Osteoblast (primary cell): ENCODE data around the gene BCAR3. TPM values are rescaled to one million over a fixed set of nuclear protein-coding genes. Genes with fewer than 3 reads are reported as not detected.
"Not testable (repeated sequence)": the region's sequence is repeated elsewhere in the genome, so short reads cannot be mapped to it uniquely, and the experiment has no call there.

Source experiments
- DNase-seq: peaks from one replicate; pipeline ENCODE4 v3.0.0; 2011; ENCODE audit warnings: low spot score, mixed read lengths; ENCODE audit not compliant: insufficient read length; ENCODE audit errors: missing footprints
- H2AFZ ChIP-seq: 2 replicates; pipeline ENCODE4 v1.6.0; 2011; ENCODE audit warnings: mild to moderate bottlenecking, low read length
- H3K27ac ChIP-seq: 2 replicates; pipeline ENCODE4 v1.5.1; 2011; ENCODE audit warnings: mild to moderate bottlenecking, low read depth, low read length, moderate library complexity
- H3K27me3 ChIP-seq: 2 replicates; pipeline ENCODE4 v1.6.0; 2012; ENCODE audit warnings: mild to moderate bottlenecking, control low read depth, inconsistent platforms, low read length, moderate library complexity; ENCODE audit not compliant: insufficient read depth
- H3K36me3 ChIP-seq: 2 replicates; pipeline ENCODE4 v1.5.1; 2011; ENCODE audit warnings: mild to moderate bottlenecking, low read length, control low read depth, moderate library complexity; ENCODE audit not compliant: insufficient read depth
- H3K4me1 ChIP-seq: 2 replicates; pipeline ENCODE4 v1.5.1; 2011; ENCODE audit warnings: mild to moderate bottlenecking, low read length, control low read depth, moderate library complexity; ENCODE audit not compliant: insufficient read depth
- H3K4me2 ChIP-seq: 2 replicates; pipeline ENCODE4 v1.6.0; 2011; ENCODE audit warnings: mild to moderate bottlenecking, low read length; ENCODE audit not compliant: insufficient read depth
- H3K4me3 ChIP-seq: fragments of 200-600 bp; sonication (generic); 3 replicates; pipeline ENCODE4 v1.5.1; 2012; ENCODE audit warnings: mild to moderate bottlenecking, low read length, inconsistent platforms; ENCODE audit not compliant: insufficient read depth
- H3K79me2 ChIP-seq: 2 replicates; pipeline ENCODE4 v1.6.0; 2012; ENCODE audit warnings: mild to moderate bottlenecking, low read length, control low read depth, inconsistent platforms; ENCODE audit not compliant: insufficient read depth
- H3K9me3 ChIP-seq: 2 replicates; pipeline ENCODE4 v1.5.1; 2011; ENCODE audit warnings: low read depth, low read length, control low read depth
- H4K20me1 ChIP-seq: 2 replicates; pipeline ENCODE4 v1.6.0; 2012; ENCODE audit warnings: mild to moderate bottlenecking, low read length, control low read depth; ENCODE audit not compliant: insufficient read depth
- total RNA-seq: library from RNA; depleted of rRNA; stranded (reverse); fragments of >200 nt; gene quantifications from 2 replicates; pipeline ENCODE4 v1.2.3, GENCODE V29; 2012
- TF ChIP-seq, protein P1 (sequence below): IDR thresholded peaks from 2 replicates; pipeline ENCODE4 v1.5.1; 2011; ENCODE audit warnings: mild to moderate bottlenecking, low read depth, low read length, moderate library complexity; ENCODE audit errors: extremely low read depth

The BCAR3 gene
- total RNA-seq, 1 donor, result 34.0 TPM

GRCh38 chr1:93699503-93700168 is 18.0 kb upstream of the BCAR3 start:
- Histone ChIP-seq H3K79me2 (no peaks in the 10 kb centered on the region), H3K4me3 (no peak overlapping the region), H3K36me3 (no peaks in the 10 kb centered on the region), H3K4me1 (peaks cover 27% of the 10 kb centered on the region), H4K20me1 (no peaks in the 10 kb centered on the region), H3K27ac (no peak overlapping the region), H3K27me3 (no peaks in the 10 kb centered on the region), H2AFZ (no peak overlapping the region), H3K4me2 (no peak overlapping the region), H3K9me3 (no peaks in the 10 kb centered on the region)
- no peak for DNase-seq
- TF ChIP-seq, protein P1, sequence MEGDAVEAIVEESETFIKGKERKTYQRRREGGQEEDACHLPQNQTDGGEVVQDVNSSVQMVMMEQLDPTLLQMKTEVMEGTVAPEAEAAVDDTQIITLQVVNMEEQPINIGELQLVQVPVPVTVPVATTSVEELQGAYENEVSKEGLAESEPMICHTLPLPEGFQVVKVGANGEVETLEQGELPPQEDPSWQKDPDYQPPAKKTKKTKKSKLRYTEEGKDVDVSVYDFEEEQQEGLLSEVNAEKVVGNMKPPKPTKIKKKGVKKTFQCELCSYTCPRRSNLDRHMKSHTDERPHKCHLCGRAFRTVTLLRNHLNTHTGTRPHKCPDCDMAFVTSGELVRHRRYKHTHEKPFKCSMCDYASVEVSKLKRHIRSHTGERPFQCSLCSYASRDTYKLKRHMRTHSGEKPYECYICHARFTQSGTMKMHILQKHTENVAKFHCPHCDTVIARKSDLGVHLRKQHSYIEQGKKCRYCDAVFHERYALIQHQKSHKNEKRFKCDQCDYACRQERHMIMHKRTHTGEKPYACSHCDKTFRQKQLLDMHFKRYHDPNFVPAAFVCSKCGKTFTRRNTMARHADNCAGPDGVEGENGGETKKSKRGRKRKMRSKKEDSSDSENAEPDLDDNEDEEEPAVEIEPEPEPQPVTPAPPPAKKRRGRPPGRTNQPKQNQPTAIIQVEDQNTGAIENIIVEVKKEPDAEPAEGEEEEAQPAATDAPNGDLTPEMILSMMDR, result no peak

DNA sequence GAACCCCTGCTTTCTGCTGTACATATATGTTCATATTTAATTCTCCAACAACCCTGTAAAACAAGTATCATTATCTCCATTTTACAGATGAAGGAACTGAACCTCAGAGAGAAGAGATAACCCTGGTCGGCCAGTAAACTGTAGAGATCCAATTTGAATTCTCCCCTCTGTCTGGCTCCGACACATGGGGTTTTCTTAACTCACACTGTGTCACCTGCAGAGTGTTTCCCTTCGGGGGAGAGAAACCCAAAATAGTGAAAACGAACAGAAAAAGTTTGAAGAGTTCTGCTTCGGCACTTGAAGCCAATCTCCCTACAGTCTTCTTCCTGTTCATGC is 17.4 kb upstream of the BCAR3 start:
- peak; percentile 58 for DNase-seq
- Histone ChIP-seq H3K36me3 (no peaks in the 10 kb centered on the region), H3K4me3 (no peak overlapping the region), H3K79me2 (no peaks in the 10 kb centered on the region), H2AFZ (no peak overlapping the region), H3K27me3 (no peaks in the 10 kb centered on the region), H3K9me3 (no peaks in the 10 kb centered on the region), H3K27ac (no peak overlapping the region), H3K4me2 (no peak overlapping the region), H3K4me1 (peaks cover 33% of the 10 kb centered on the region), H4K20me1 (no peaks in the 10 kb centered on the region)
- TF ChIP-seq, protein P1, result no peak

- Histone ChIP-seq H3K79me2 (no peaks in the 10 kb centered on the region), H3K4me3 (no peak overlapping the region), H3K27ac (no peak overlapping the region), H2AFZ (no peak overlapping the region), H3K9me3 (no peaks in the 10 kb centered on the region), H4K20me1 (no peaks in the 10 kb centered on the region), H3K36me3 (no peaks in the 10 kb centered on the region), H3K4me1 (peaks cover 38% of the 10 kb centered on the region), H3K27me3 (no peaks in the 10 kb centered on the region), H3K4me2 (no peak overlapping the region)
- DNase-seq, result no peak
- TF ChIP-seq, protein P1, result no peak
Measured at GRCh38 chr1:93698329-93699048, 16.9 kb upstream of the BCAR3 start.

- not testable (repeated sequence) for H3K36me3 ChIP-seq, H3K27me3 ChIP-seq, H3K27ac ChIP-seq
Measured at GRCh38 chr1:93697566-93697965, 15.9 kb upstream of the BCAR3 start.

More at GRCh38 chr1:93697566-93697965, 15.9 kb upstream of the BCAR3 start:
- H3K4me1 ChIP-seq, result peaks cover 44% of the 10 kb centered on the region
- not testable (repeated sequence) for H3K4me3 ChIP-seq, H4K20me1 ChIP-seq, H3K79me2 ChIP-seq, H2AFZ ChIP-seq, DNase-seq, H3K9me3 ChIP-seq, H3K4me2 ChIP-seq
